ENCODE measurements around the gene WDR4. TPM values are rescaled to one million over a fixed set of nuclear protein-coding genes. Genes with fewer than 3 reads are reported as not detected.
"Not testable (repeated sequence)": the region's sequence is repeated elsewhere in the genome, so short reads cannot be mapped to it uniquely, and the experiment has no call there.

The WDR4 gene
- total and polyA plus RNA-seq, 5 donors from 2014 or later = 5.7 to 18.4 (median 7.8) TPM

- Histone ChIP-seq H3K27me3 (ENCODE audit: control insufficient read depth, insufficient read depth, low read length) (no peaks in the 10 kb centered on the region), H3K27ac (ENCODE audit: insufficient read depth, low read length, poor library complexity, severe bottlenecking) (no peak overlapping the region), H3K4me3 (ENCODE audit: low read depth, low read length) (no peak overlapping the region), H3K9me3 (ENCODE audit: control insufficient read depth in 2 of 2, low read length in 2 of 2) (no peaks in the 10 kb centered on the region), H3K36me3 (ENCODE audit: control insufficient read depth, insufficient read depth, low read length) (peaks cover 21% of the 10 kb centered on the region), H3K4me1 (ENCODE audit: control insufficient read depth, insufficient read depth, low read length, poor library complexity, severe bottlenecking) (no peaks in the 10 kb centered on the region)
- peak overlapping the region in 1 of 4 donors; percentile 41 for H3K4me3 Mint-ChIP-seq
- H3K27ac Mint-ChIP-seq = peak overlapping the region in 1 of 3 donors; percentile 68
- DNase-seq = no peak
- no peaks in the 10 kb centered on the region for H3K9me3 Mint-ChIP-seq
- no peaks in the 10 kb centered on the region for H3K27me3 Mint-ChIP-seq
- ATAC-seq (ENCODE audit: low read depth in 2 of 2) = no peak
- peaks cover 18% of the 10 kb centered on the region for H3K36me3 Mint-ChIP-seq
- H3K4me1 Mint-ChIP-seq = peaks cover 0 to 11% (median 2%) of the 10 kb centered on the region in 4 donors
These were observed 39.8 kb downstream of the WDR4 start for GRCh38 chr21:42839271-42840231.

GRCh38 chr21:42838212-42838690, 41.1 kb downstream of the WDR4 start:
- not testable (repeated sequence) for H3K4me3 Mint-ChIP-seq; H3K4me1 ChIP-seq (ENCODE audit: control insufficient read depth, insufficient read depth, low read length, poor library complexity, severe bottlenecking); H3K9me3 Mint-ChIP-seq; H3K27me3 ChIP-seq (ENCODE audit: control insufficient read depth, insufficient read depth, low read length); ATAC-seq (ENCODE audit: low read depth in 2 of 2); H3K27ac ChIP-seq (ENCODE audit: insufficient read depth, low read length, poor library complexity, severe bottlenecking); H3K4me3 ChIP-seq (ENCODE audit: low read depth, low read length); DNase-seq; H3K36me3 Mint-ChIP-seq; H3K27me3 Mint-ChIP-seq; H3K9me3 ChIP-seq (ENCODE audit: control insufficient read depth in 2 of 2, low read length in 2 of 2)
- Mint-ChIP-seq H3K4me1 (peaks cover 0 to 10% (median 4%) of the 10 kb centered on the region in 4 donors), H3K27ac (peak overlapping the region in 1 of 3 donors; percentile 41)
- H3K36me3 ChIP-seq (ENCODE audit: control insufficient read depth, insufficient read depth, low read length) = peaks cover 17% of the 10 kb centered on the region

- Mint-ChIP-seq H3K4me1 (peaks cover 0 to 17% (median 10%) of the 10 kb centered on the region in 4 donors), H3K36me3 (peaks cover 6% of the 10 kb centered on the region), H3K27ac (no peak overlapping the region), H3K27me3 (peaks cover 4% of the 10 kb centered on the region), H3K4me3 (no peak overlapping the region), H3K9me3 (no peaks in the 10 kb centered on the region)
- no peak for ATAC-seq (ENCODE audit: low read depth in 2 of 2)
- no peaks in the 10 kb centered on the region for H3K27me3 ChIP-seq (ENCODE audit: control insufficient read depth, insufficient read depth, low read length)
- peaks cover 13% of the 10 kb centered on the region for H3K36me3 ChIP-seq (ENCODE audit: control insufficient read depth, insufficient read depth, low read length)
- H3K27ac ChIP-seq (ENCODE audit: insufficient read depth, low read length, poor library complexity, severe bottlenecking) = no peak overlapping the region
- no peaks in the 10 kb centered on the region for H3K9me3 ChIP-seq (ENCODE audit: control insufficient read depth in 2 of 2, low read length in 2 of 2)
- H3K4me1 ChIP-seq (ENCODE audit: control insufficient read depth, insufficient read depth, low read length, poor library complexity, severe bottlenecking) = peaks cover 10% of the 10 kb centered on the region
- no peak for DNase-seq
- H3K4me3 ChIP-seq (ENCODE audit: low read depth, low read length) = no peak overlapping the region
These were observed 41.7 kb downstream of the WDR4 start for GRCh38 chr21:42837421-42838211.

GRCh38 chr21:42836767-42837301, 42.5 kb downstream of the WDR4 start:
- DNase-seq (no peak), ATAC-seq (ENCODE audit: low read depth in 2 of 2) (no peak)
- Histone ChIP-seq H3K27me3 (ENCODE audit: control insufficient read depth, insufficient read depth, low read length) (no peaks in the 10 kb centered on the region), H3K4me1 (ENCODE audit: control insufficient read depth, insufficient read depth, low read length, poor library complexity, severe bottlenecking) (peaks cover 17% of the 10 kb centered on the region), H3K27ac (ENCODE audit: insufficient read depth, low read length, poor library complexity, severe bottlenecking) (no peak overlapping the region), H3K9me3 (ENCODE audit: control insufficient read depth in 2 of 2, low read length in 2 of 2) (no peaks in the 10 kb centered on the region), H3K4me3 (ENCODE audit: low read depth, low read length) (no peak overlapping the region), H3K36me3 (ENCODE audit: control insufficient read depth, insufficient read depth, low read length) (peaks cover 11% of the 10 kb centered on the region)
- H3K4me1 Mint-ChIP-seq = peaks cover 0 to 25% (median 15%) of the 10 kb centered on the region in 4 donors
- peaks cover 5% of the 10 kb centered on the region for H3K27me3 Mint-ChIP-seq
- H3K36me3 Mint-ChIP-seq = peaks cover 6% of the 10 kb centered on the region
- no peak overlapping the region for H3K4me3 Mint-ChIP-seq
- no peaks in the 10 kb centered on the region for H3K9me3 Mint-ChIP-seq
- H3K27ac Mint-ChIP-seq = peak overlapping the region in 2 of 3 donors; percentile 8 to 85

GRCh38 chr21:42836402-42836666, 43.0 kb downstream of the WDR4 start:
- no peak overlapping the region for H3K4me3 ChIP-seq (ENCODE audit: low read depth, low read length)
- no peak overlapping the region for H3K4me3 Mint-ChIP-seq
- H3K27ac ChIP-seq (ENCODE audit: insufficient read depth, low read length, poor library complexity, severe bottlenecking) = no peak overlapping the region
- peaks cover 10% of the 10 kb centered on the region for H3K27me3 Mint-ChIP-seq
- no peak for ATAC-seq (ENCODE audit: low read depth in 2 of 2)
- H3K9me3 ChIP-seq (ENCODE audit: control insufficient read depth in 2 of 2, low read length in 2 of 2) = no peaks in the 10 kb centered on the region
- H3K27ac Mint-ChIP-seq = peak overlapping the region in 2 of 3 donors; percentile 57 to 85
- H3K36me3 Mint-ChIP-seq = peaks cover 6% of the 10 kb centered on the region
- H3K4me1 ChIP-seq (ENCODE audit: control insufficient read depth, insufficient read depth, low read length, poor library complexity, severe bottlenecking) = peaks cover 22% of the 10 kb centered on the region
- peaks cover 0 to 30% (median 19%) of the 10 kb centered on the region in 4 donors for H3K4me1 Mint-ChIP-seq
- peaks cover 8% of the 10 kb centered on the region for H3K36me3 ChIP-seq (ENCODE audit: control insufficient read depth, insufficient read depth, low read length)
- H3K27me3 ChIP-seq (ENCODE audit: control insufficient read depth, insufficient read depth, low read length) = no peaks in the 10 kb centered on the region
- no peak for DNase-seq
- H3K9me3 Mint-ChIP-seq = no peaks in the 10 kb centered on the region

- DNase-seq (no peak), ATAC-seq (ENCODE audit: low read depth in 2 of 2) (no peak)
- Mint-ChIP-seq H3K27me3 (peaks cover 10% of the 10 kb centered on the region), H3K4me1 (peaks cover 0 to 34% (median 21%) of the 10 kb centered on the region in 4 donors), H3K36me3 (peaks cover 6% of the 10 kb centered on the region), H3K9me3 (no peaks in the 10 kb centered on the region), H3K27ac (peak overlapping the region in 2 of 3 donors; percentile 17 to 28), H3K4me3 (no peak overlapping the region)
- Histone ChIP-seq H3K36me3 (ENCODE audit: control insufficient read depth, insufficient read depth, low read length) (peaks cover 4% of the 10 kb centered on the region), H3K4me1 (ENCODE audit: control insufficient read depth, insufficient read depth, low read length, poor library complexity, severe bottlenecking) (peaks cover 28% of the 10 kb centered on the region), H3K27ac (ENCODE audit: insufficient read depth, low read length, poor library complexity, severe bottlenecking) (no peak overlapping the region), H3K9me3 (ENCODE audit: control insufficient read depth in 2 of 2, low read length in 2 of 2) (no peaks in the 10 kb centered on the region), H3K4me3 (ENCODE audit: low read depth, low read length) (no peak overlapping the region), H3K27me3 (ENCODE audit: control insufficient read depth, insufficient read depth, low read length) (no peaks in the 10 kb centered on the region)
These were observed 43.5 kb downstream of the WDR4 start for GRCh38 chr21:42835611-42836401.

GRCh38 chr21:42835211-42835610, 44.1 kb downstream of the WDR4 start:
- Mint-ChIP-seq H3K9me3 (no peaks in the 10 kb centered on the region), H3K4me3 (no peak overlapping the region), H3K27me3 (peaks cover 10% of the 10 kb centered on the region), H3K36me3 (peaks cover 6% of the 10 kb centered on the region), H3K4me1 (peaks cover 0 to 39% (median 23%) of the 10 kb centered on the region in 4 donors), H3K27ac (peak overlapping the region in 2 of 3 donors; percentile 17 to 28)
- Histone ChIP-seq H3K36me3 (ENCODE audit: control insufficient read depth, insufficient read depth, low read length) (no peaks in the 10 kb centered on the region), H3K27ac (ENCODE audit: insufficient read depth, low read length, poor library complexity, severe bottlenecking) (no peak overlapping the region), H3K4me1 (ENCODE audit: control insufficient read depth, insufficient read depth, low read length, poor library complexity, severe bottlenecking) (peaks cover 31% of the 10 kb centered on the region), H3K27me3 (ENCODE audit: control insufficient read depth, insufficient read depth, low read length) (no peaks in the 10 kb centered on the region), H3K4me3 (ENCODE audit: low read depth, low read length) (no peak overlapping the region), H3K9me3 (ENCODE audit: control insufficient read depth in 2 of 2, low read length in 2 of 2) (no peaks in the 10 kb centered on the region)
- no peak for DNase-seq
- no peak for ATAC-seq (ENCODE audit: low read depth in 2 of 2)
